ENCODE measurements around the gene PSMC2. TPM values are rescaled to one million over a fixed set of nuclear protein-coding genes. Genes with fewer than 3 reads are reported as not detected.
"Not testable (repeated sequence)": the region's sequence is repeated elsewhere in the genome, so short reads cannot be mapped to it uniquely, and the experiment has no call there.

The PSMC2 gene
- total and polyA plus RNA-seq, 7 experiments from 2014 or later: 60.8 to 152 (median 64.9) TPM

DNA sequence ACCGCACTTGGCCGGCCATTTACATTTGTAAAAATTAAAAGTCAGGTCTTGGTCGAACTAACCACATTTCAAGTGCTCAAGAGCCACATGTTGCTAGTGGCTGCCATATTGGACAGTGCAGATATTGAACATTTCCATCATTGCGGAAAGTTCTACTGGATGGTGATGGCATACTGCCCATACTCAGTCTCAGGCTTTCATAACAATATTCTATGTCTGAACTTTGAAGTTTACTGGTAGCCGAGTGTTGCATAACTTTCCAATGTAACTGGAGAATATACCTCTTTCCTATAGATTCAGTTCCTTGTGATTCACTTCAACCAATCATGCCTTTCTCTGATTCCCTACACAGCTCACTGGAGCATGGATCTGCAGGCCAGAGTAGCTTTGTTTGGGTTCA, 43.7 kb downstream of the PSMC2 start:
- ChIA-PET POLR2A (no interaction called here), CTCF (no interaction called here)
- H3K9me3 ChIP-seq (ENCODE audit: control insufficient read depth in 2 of 3, low read length in 3 of 3): no peaks in the 10 kb centered on the region
- no peaks in the 10 kb centered on the region for H3K27me3 ChIP-seq (ENCODE audit: control insufficient read depth in 2 of 2, insufficient read depth in 2 of 2, low read length in 2 of 2)
- DNase-seq (no peak), ATAC-seq (no peak)
- intact Hi-C loops (cut with micrococcal nuclease): no loop called here
- Mint-ChIP-seq H3K27ac (no peak overlapping the region), H3K27me3 (peaks cover 0 to 9% (median 6%) of the 10 kb centered on the region in 5 donors), H3K36me3 (no peaks in the 10 kb centered on the region), H3K4me3 (no peak overlapping the region), H3K4me1 (no peaks in the 10 kb centered on the region), H3K9me3 (peaks cover 0 to 1% (median 0%) of the 10 kb centered on the region in 11 donors)
- H3K4me3 ChIP-seq (ENCODE audit: low read length): no peak overlapping the region
- no peaks in the 10 kb centered on the region for H3K36me3 ChIP-seq (ENCODE audit: control insufficient read depth in 2 of 3, insufficient read depth in 3 of 3, low read length in 3 of 3)
- no peak overlapping the region for H3K27ac ChIP-seq (ENCODE audit: low read depth, low read length)
- no peaks in the 10 kb centered on the region for H3K4me1 ChIP-seq (ENCODE audit: control insufficient read depth in 2 of 2, insufficient read depth in 2 of 2, low read length in 2 of 2)

- H3K4me3 Mint-ChIP-seq: no peak overlapping the region
Measured at GRCh38 chr7:103391976-103392375, 44.5 kb downstream of the PSMC2 start.

GRCh38 chr7:103394566-103394965, 47.1 kb downstream of the PSMC2 start:
- Histone ChIP-seq H3K27me3 (ENCODE audit: control insufficient read depth in 2 of 2, insufficient read depth in 2 of 2, low read length in 2 of 2) (no peaks in the 10 kb centered on the region), H3K4me3 (ENCODE audit: low read length) (no peak overlapping the region), H3K4me1 (ENCODE audit: control insufficient read depth in 2 of 2, insufficient read depth in 2 of 2, low read length in 2 of 2) (no peaks in the 10 kb centered on the region), H3K9me3 (ENCODE audit: control insufficient read depth in 2 of 3, low read length in 3 of 3) (no peaks in the 10 kb centered on the region), H3K27ac (ENCODE audit: low read depth, low read length) (no peak overlapping the region), H3K36me3 (ENCODE audit: control insufficient read depth in 2 of 3, insufficient read depth in 3 of 3, low read length in 3 of 3) (no peaks in the 10 kb centered on the region)
- Mint-ChIP-seq H3K9me3 (peaks cover 0 to 1% (median 0%) of the 10 kb centered on the region in 11 donors), H3K36me3 (no peaks in the 10 kb centered on the region), H3K4me3 (no peak overlapping the region), H3K27me3 (peaks cover 0 to 5% (median 0%) of the 10 kb centered on the region in 5 donors), H3K4me1 (no peaks in the 10 kb centered on the region), H3K27ac (no peak overlapping the region)
- ChIA-PET CTCF (no interaction called here), POLR2A (no interaction called here)
- DNase-seq (no peak), ATAC-seq (no peak)
- intact Hi-C loops (cut with micrococcal nuclease): no loop called here

More at GRCh38 chr7:103391976-103392375, 44.5 kb downstream of the PSMC2 start:
- H3K27ac Mint-ChIP-seq: no peak overlapping the region
- H3K4me3 ChIP-seq (ENCODE audit: low read length): no peak overlapping the region
- ATAC-seq: no peak
- H3K27ac ChIP-seq (ENCODE audit: low read depth, low read length): no peak overlapping the region
- H3K9me3 ChIP-seq (ENCODE audit: control insufficient read depth in 2 of 3, low read length in 3 of 3): no peaks in the 10 kb centered on the region
- no peaks in the 10 kb centered on the region for H3K36me3 ChIP-seq (ENCODE audit: control insufficient read depth in 2 of 3, insufficient read depth in 3 of 3, low read length in 3 of 3)
- H3K27me3 ChIP-seq (ENCODE audit: control insufficient read depth in 2 of 2, insufficient read depth in 2 of 2, low read length in 2 of 2): no peaks in the 10 kb centered on the region
- no peaks in the 10 kb centered on the region for H3K36me3 Mint-ChIP-seq
- no peaks in the 10 kb centered on the region for H3K4me1 Mint-ChIP-seq
- intact Hi-C loops (cut with micrococcal nuclease): no loop called here
- peaks cover 0 to 8% (median 6%) of the 10 kb centered on the region in 5 donors for H3K27me3 Mint-ChIP-seq
- POLR2A ChIA-PET: no interaction called here
- peaks cover 0 to 1% (median 0%) of the 10 kb centered on the region in 11 donors for H3K9me3 Mint-ChIP-seq
- no peak for DNase-seq
- H3K4me1 ChIP-seq (ENCODE audit: control insufficient read depth in 2 of 2, insufficient read depth in 2 of 2, low read length in 2 of 2): no peaks in the 10 kb centered on the region
- CTCF ChIA-PET: no interaction called here

DNA sequence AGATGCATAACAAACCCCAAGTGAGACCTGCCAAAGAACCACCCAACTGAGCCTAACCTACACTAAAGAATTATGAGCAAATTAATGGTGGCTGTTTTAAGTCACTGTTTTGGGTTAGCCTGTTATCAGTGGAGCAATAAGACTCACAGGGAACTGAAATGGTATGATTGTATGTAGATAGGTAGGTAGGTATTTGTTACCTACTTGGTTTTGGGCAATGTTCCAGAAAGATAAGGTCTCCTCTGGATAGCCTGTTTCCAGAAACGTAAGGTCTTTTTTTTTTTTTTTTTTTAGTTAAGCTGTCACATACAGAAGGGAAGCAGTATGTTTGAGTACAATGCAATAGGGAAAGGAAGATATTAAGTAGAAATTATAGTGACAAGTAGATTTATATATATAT, 47.6 kb downstream of the PSMC2 start:
- no peak for ATAC-seq
- no peaks in the 10 kb centered on the region for H3K27me3 ChIP-seq (ENCODE audit: control insufficient read depth in 2 of 2, insufficient read depth in 2 of 2, low read length in 2 of 2)
- no peaks in the 10 kb centered on the region for H3K4me1 ChIP-seq (ENCODE audit: control insufficient read depth in 2 of 2, insufficient read depth in 2 of 2, low read length in 2 of 2)
- intact Hi-C loops (cut with micrococcal nuclease): no loop called here
- Mint-ChIP-seq H3K9me3 (peaks cover 0 to 2% (median 0%) of the 10 kb centered on the region in 11 donors), H3K4me1 (no peaks in the 10 kb centered on the region), H3K27ac (no peak overlapping the region), H3K4me3 (no peak overlapping the region), H3K36me3 (no peaks in the 10 kb centered on the region), H3K27me3 (peaks cover 0 to 5% (median under 1%) of the 10 kb centered on the region in 5 donors)
- ChIA-PET POLR2A (no interaction called here), CTCF (no interaction called here)
- no peak overlapping the region for H3K27ac ChIP-seq (ENCODE audit: low read depth, low read length)
- H3K36me3 ChIP-seq (ENCODE audit: control insufficient read depth in 2 of 3, insufficient read depth in 3 of 3, low read length in 3 of 3): no peaks in the 10 kb centered on the region
- no peak for DNase-seq
- no peaks in the 10 kb centered on the region for H3K9me3 ChIP-seq (ENCODE audit: control insufficient read depth in 2 of 3, low read length in 3 of 3)
- no peak overlapping the region for H3K4me3 ChIP-seq (ENCODE audit: low read length)

GRCh38 chr7:103396471-103396870, 49.0 kb downstream of the PSMC2 start:
- H3K27me3 ChIP-seq (ENCODE audit: control insufficient read depth in 2 of 2, insufficient read depth in 2 of 2, low read length in 2 of 2): no peaks in the 10 kb centered on the region
- ChIA-PET CTCF (no interaction called here), POLR2A (no interaction called here)
- H3K4me3 ChIP-seq (ENCODE audit: low read length): no peak overlapping the region
- no peaks in the 10 kb centered on the region for H3K9me3 ChIP-seq (ENCODE audit: control insufficient read depth in 2 of 3, low read length in 3 of 3)
- H3K36me3 Mint-ChIP-seq: no peaks in the 10 kb centered on the region
- H3K27ac ChIP-seq (ENCODE audit: low read depth, low read length): no peak overlapping the region
- no peak for ATAC-seq
- no peak for DNase-seq
- no peaks in the 10 kb centered on the region for H3K36me3 ChIP-seq (ENCODE audit: control insufficient read depth in 2 of 3, insufficient read depth in 3 of 3, low read length in 3 of 3)
- no peaks in the 10 kb centered on the region for H3K4me1 ChIP-seq (ENCODE audit: control insufficient read depth in 2 of 2, insufficient read depth in 2 of 2, low read length in 2 of 2)
- intact Hi-C loops (cut with micrococcal nuclease): no loop called here
- no peaks in the 10 kb centered on the region for H3K4me1 Mint-ChIP-seq
- H3K4me3 Mint-ChIP-seq: no peak overlapping the region
- peaks cover 0 to 6% (median 0%) of the 10 kb centered on the region in 5 donors for H3K27me3 Mint-ChIP-seq
- peaks cover 0 to 8% (median 0%) of the 10 kb centered on the region in 11 donors for H3K9me3 Mint-ChIP-seq
- no peak overlapping the region for H3K27ac Mint-ChIP-seq

GRCh38 chr7:103398483-103399127, 51.2 kb downstream of the PSMC2 start:
- ATAC-seq (no peak), DNase-seq (no peak)
- Mint-ChIP-seq H3K36me3 (no peaks in the 10 kb centered on the region), H3K27me3 (peaks cover 0 to 20% (median 6%) of the 10 kb centered on the region in 5 donors), H3K27ac (no peak overlapping the region), H3K9me3 (peaks cover 0 to 8% (median 0%) of the 10 kb centered on the region in 11 donors), H3K4me3 (no peak overlapping the region), H3K4me1 (no peaks in the 10 kb centered on the region)
- no peak overlapping the region for H3K4me3 ChIP-seq (ENCODE audit: low read length)
- intact Hi-C loops (cut with micrococcal nuclease): no loop called here
- no peaks in the 10 kb centered on the region for H3K4me1 ChIP-seq (ENCODE audit: control insufficient read depth in 2 of 2, insufficient read depth in 2 of 2, low read length in 2 of 2)
- no peaks in the 10 kb centered on the region for H3K36me3 ChIP-seq (ENCODE audit: control insufficient read depth in 2 of 3, insufficient read depth in 3 of 3, low read length in 3 of 3)
- no peaks in the 10 kb centered on the region for H3K27me3 ChIP-seq (ENCODE audit: control insufficient read depth in 2 of 2, insufficient read depth in 2 of 2, low read length in 2 of 2)
- ChIA-PET CTCF (no interaction called here), POLR2A (no interaction called here)
- H3K27ac ChIP-seq (ENCODE audit: low read depth, low read length): no peak overlapping the region
- no peaks in the 10 kb centered on the region for H3K9me3 ChIP-seq (ENCODE audit: control insufficient read depth in 2 of 3, low read length in 3 of 3)

GRCh38 chr7:103399687-103400086, 52.2 kb downstream of the PSMC2 start:
- CTCF ChIA-PET; H3K27ac Mint-ChIP-seq; ATAC-seq; H3K4me3 Mint-ChIP-seq; H3K27ac ChIP-seq (ENCODE audit: low read depth, low read length); H3K4me1 Mint-ChIP-seq; POLR2A ChIA-PET; H3K27me3 ChIP-seq (ENCODE audit: control insufficient read depth in 2 of 2, insufficient read depth in 2 of 2, low read length in 2 of 2); intact Hi-C loops (cut with micrococcal nuclease); H3K36me3 Mint-ChIP-seq; H3K4me1 ChIP-seq (ENCODE audit: control insufficient read depth in 2 of 2, insufficient read depth in 2 of 2, low read length in 2 of 2); H3K36me3 ChIP-seq (ENCODE audit: control insufficient read depth in 2 of 3, insufficient read depth in 3 of 3, low read length in 3 of 3); H3K4me3 ChIP-seq (ENCODE audit: low read length); DNase-seq; H3K9me3 Mint-ChIP-seq; H3K9me3 ChIP-seq (ENCODE audit: control insufficient read depth in 2 of 3, low read length in 3 of 3): not testable (repeated sequence)
- H3K27me3 Mint-ChIP-seq: peaks cover 0 to 27% (median 6%) of the 10 kb centered on the region in 5 donors

All from naive thymus-derived CD4-positive, alpha-beta T cell (primary cell).